Measurements from ENCODE around the gene UGGT2.

The UGGT2 gene

GRCh38 chr13:95814495-95814894 lies 238.7 kb downstream of the UGGT2 start:
- peaks cover 0 to 3% of the 10 kb centered on the region in 2 donors for H3K36me3 ChIP-seq (ENCODE audit: control insufficient read depth in 1 of 2, insufficient read depth in 2 of 2, low read length in 2 of 2)
- no peak overlapping the region for H3K4me3 ChIP-seq (ENCODE audit: low read depth in 1 of 2, low read length in 2 of 2)
- peaks cover 6 to 7% of the 10 kb centered on the region in 2 donors for H3K9me3 ChIP-seq (ENCODE audit: control insufficient read depth in 1 of 2, low read length in 2 of 2)
- H3K9ac ChIP-seq (ENCODE audit: low read depth in 1 of 2, low read length in 2 of 2) = no peak overlapping the region
- H3K27ac ChIP-seq (ENCODE audit: low read depth, low read length) = no peak overlapping the region
- H3K27me3 ChIP-seq (ENCODE audit: control insufficient read depth in 1 of 2, insufficient read depth in 2 of 2, low read length in 2 of 2) = no peaks in the 10 kb centered on the region
- no peaks in the 10 kb centered on the region for H3K4me1 ChIP-seq (ENCODE audit: control insufficient read depth in 1 of 2, insufficient read depth in 2 of 2, low read length in 2 of 2)

DNA sequence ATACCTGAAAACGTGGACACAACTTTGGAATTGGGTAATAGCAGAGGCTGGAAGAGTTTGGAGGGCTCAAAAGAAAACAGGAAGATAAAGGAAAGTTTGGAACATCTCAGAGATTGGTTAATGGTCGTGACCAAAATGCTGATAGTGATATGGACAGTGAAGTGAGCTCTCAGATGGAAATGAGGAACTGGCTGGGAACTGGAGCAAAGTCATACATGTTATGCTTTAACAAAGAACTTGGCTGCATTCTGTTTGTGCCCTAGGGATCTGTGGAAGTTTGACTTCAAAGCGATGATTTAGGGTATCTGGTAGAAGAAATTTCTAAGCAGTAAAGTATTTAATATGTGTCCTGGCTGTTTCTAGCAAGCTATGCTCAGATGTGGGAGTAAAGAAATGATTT lies 240.1 kb downstream of the UGGT2 start:
- Histone ChIP-seq H3K4me3 (ENCODE audit: low read depth in 1 of 2, low read length in 2 of 2) (no peak overlapping the region), H3K9me3 (ENCODE audit: control insufficient read depth in 1 of 2, low read length in 2 of 2) (peaks cover 7 to 9% of the 10 kb centered on the region in 2 donors), H3K4me1 (ENCODE audit: control insufficient read depth in 1 of 2, insufficient read depth in 2 of 2, low read length in 2 of 2) (no peaks in the 10 kb centered on the region), H3K36me3 (ENCODE audit: control insufficient read depth in 1 of 2, insufficient read depth in 2 of 2, low read length in 2 of 2) (peaks cover 0 to 5% of the 10 kb centered on the region in 2 donors), H3K27ac (ENCODE audit: low read depth, low read length) (no peak overlapping the region), H3K27me3 (ENCODE audit: control insufficient read depth in 1 of 2, insufficient read depth in 2 of 2, low read length in 2 of 2) (no peaks in the 10 kb centered on the region), H3K9ac (ENCODE audit: low read depth in 1 of 2, low read length in 2 of 2) (no peak overlapping the region)

GRCh38 chr13:95809429-95809828 lies 243.8 kb downstream of the UGGT2 start:
- Histone ChIP-seq H3K4me1 (ENCODE audit: control insufficient read depth in 1 of 2, insufficient read depth in 2 of 2, low read length in 2 of 2) (no peaks in the 10 kb centered on the region), H3K9ac (ENCODE audit: low read depth in 1 of 2, low read length in 2 of 2) (no peak overlapping the region), H3K9me3 (ENCODE audit: control insufficient read depth in 1 of 2, low read length in 2 of 2) (peaks cover 12 to 14% of the 10 kb centered on the region in 2 donors), H3K27me3 (ENCODE audit: control insufficient read depth in 1 of 2, insufficient read depth in 2 of 2, low read length in 2 of 2) (no peaks in the 10 kb centered on the region), H3K27ac (ENCODE audit: low read depth, low read length) (no peak overlapping the region), H3K4me3 (ENCODE audit: low read depth in 1 of 2, low read length in 2 of 2) (no peak overlapping the region), H3K36me3 (ENCODE audit: control insufficient read depth in 1 of 2, insufficient read depth in 2 of 2, low read length in 2 of 2) (peaks cover 0 to 5% of the 10 kb centered on the region in 2 donors)

GRCh38 chr13:95805921-95806320 lies 247.3 kb downstream of the UGGT2 start:
- Histone ChIP-seq H3K9ac (ENCODE audit: low read depth in 1 of 2, low read length in 2 of 2) (no peak overlapping the region), H3K27me3 (ENCODE audit: control insufficient read depth in 1 of 2, insufficient read depth in 2 of 2, low read length in 2 of 2) (no peaks in the 10 kb centered on the region), H3K27ac (ENCODE audit: low read depth, low read length) (no peak overlapping the region), H3K9me3 (ENCODE audit: control insufficient read depth in 1 of 2, low read length in 2 of 2) (peaks cover 5 to 9% of the 10 kb centered on the region in 2 donors), H3K4me1 (ENCODE audit: control insufficient read depth in 1 of 2, insufficient read depth in 2 of 2, low read length in 2 of 2) (no peaks in the 10 kb centered on the region), H3K4me3 (ENCODE audit: low read depth in 1 of 2, low read length in 2 of 2) (no peak overlapping the region), H3K36me3 (ENCODE audit: control insufficient read depth in 1 of 2, insufficient read depth in 2 of 2, low read length in 2 of 2) (peaks cover 0 to 3% of the 10 kb centered on the region in 2 donors)

GRCh38 chr13:95801825-95802224 lies 251.4 kb downstream of the UGGT2 start:
- Histone ChIP-seq H3K9me3 (ENCODE audit: control insufficient read depth in 1 of 2, low read length in 2 of 2) (peaks cover 5% of the 10 kb centered on the region in 2 donors), H3K4me1 (ENCODE audit: control insufficient read depth in 1 of 2, insufficient read depth in 2 of 2, low read length in 2 of 2) (no peaks in the 10 kb centered on the region), H3K36me3 (ENCODE audit: control insufficient read depth in 1 of 2, insufficient read depth in 2 of 2, low read length in 2 of 2) (no peaks in the 10 kb centered on the region), H3K9ac (ENCODE audit: low read depth in 1 of 2, low read length in 2 of 2) (no peak overlapping the region), H3K27ac (ENCODE audit: low read depth, low read length) (no peak overlapping the region), H3K27me3 (ENCODE audit: control insufficient read depth in 1 of 2, insufficient read depth in 2 of 2, low read length in 2 of 2) (no peaks in the 10 kb centered on the region), H3K4me3 (ENCODE audit: low read depth in 1 of 2, low read length in 2 of 2) (no peak overlapping the region)

DNA sequence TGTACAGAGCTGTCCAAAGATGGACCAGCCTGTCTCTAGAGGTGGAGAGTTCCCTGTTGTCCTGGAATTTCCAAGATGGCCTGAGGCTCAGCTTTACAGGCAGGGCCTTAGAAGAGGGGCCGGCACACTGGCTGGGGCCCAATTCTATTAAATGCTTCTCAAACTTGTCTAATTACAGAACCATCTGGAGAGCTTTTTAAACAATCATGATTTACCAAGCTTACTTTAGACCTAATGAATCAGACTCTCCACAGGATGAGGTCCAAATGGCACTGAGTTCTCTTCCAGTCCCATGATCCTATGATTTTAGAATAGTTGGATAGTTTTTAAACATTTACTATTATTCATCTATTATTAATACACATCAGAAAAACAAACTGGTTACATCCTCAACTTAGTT lies 252.8 kb downstream of the UGGT2 start:
- Histone ChIP-seq H3K4me1 (ENCODE audit: control insufficient read depth in 1 of 2, insufficient read depth in 2 of 2, low read length in 2 of 2) (no peaks in the 10 kb centered on the region), H3K27me3 (ENCODE audit: control insufficient read depth in 1 of 2, insufficient read depth in 2 of 2, low read length in 2 of 2) (no peaks in the 10 kb centered on the region), H3K36me3 (ENCODE audit: control insufficient read depth in 1 of 2, insufficient read depth in 2 of 2, low read length in 2 of 2) (peaks cover 3 to 4% of the 10 kb centered on the region in 2 donors), H3K9ac (ENCODE audit: low read depth in 1 of 2, low read length in 2 of 2) (no peak overlapping the region), H3K4me3 (ENCODE audit: low read depth in 1 of 2, low read length in 2 of 2) (no peak overlapping the region), H3K9me3 (ENCODE audit: control insufficient read depth in 1 of 2, low read length in 2 of 2) (no peaks in the 10 kb centered on the region), H3K27ac (ENCODE audit: low read depth, low read length) (no peak overlapping the region)

DNA sequence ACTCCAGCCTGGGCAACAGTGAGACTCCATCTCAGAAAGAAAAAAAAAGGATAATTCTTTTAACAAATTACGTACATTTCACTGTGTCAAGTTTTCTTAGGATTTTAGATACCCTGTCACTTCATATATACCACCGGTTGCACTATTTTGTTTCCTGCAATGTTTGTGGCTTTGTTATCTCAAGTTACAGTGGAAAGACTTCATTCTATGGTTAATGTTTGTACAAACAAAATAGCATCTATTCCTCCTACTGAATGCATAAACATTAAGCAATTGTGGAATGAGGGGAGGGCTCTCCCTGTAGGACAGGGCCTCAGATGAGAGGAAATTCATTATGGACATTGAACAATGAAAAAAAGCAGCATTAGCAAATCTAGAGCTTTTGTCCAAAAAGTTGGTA lies 256.2 kb downstream of the UGGT2 start:
- no peak overlapping the region for H3K27ac ChIP-seq (ENCODE audit: low read depth, low read length)
- no peaks in the 10 kb centered on the region for H3K4me1 ChIP-seq (ENCODE audit: control insufficient read depth in 1 of 2, insufficient read depth in 2 of 2, low read length in 2 of 2)
- peaks cover 5 to 13% of the 10 kb centered on the region in 2 donors for H3K36me3 ChIP-seq (ENCODE audit: control insufficient read depth in 1 of 2, insufficient read depth in 2 of 2, low read length in 2 of 2)
- H3K9me3 ChIP-seq (ENCODE audit: control insufficient read depth in 1 of 2, low read length in 2 of 2) = no peaks in the 10 kb centered on the region
- H3K9ac ChIP-seq (ENCODE audit: low read depth in 1 of 2, low read length in 2 of 2) = no peak overlapping the region
- no peaks in the 10 kb centered on the region for H3K27me3 ChIP-seq (ENCODE audit: control insufficient read depth in 1 of 2, insufficient read depth in 2 of 2, low read length in 2 of 2)
- H3K4me3 ChIP-seq (ENCODE audit: low read depth in 1 of 2, low read length in 2 of 2) = no peak overlapping the region

GRCh38 chr13:95793781-95794180 lies 259.4 kb downstream of the UGGT2 start:
- Histone ChIP-seq H3K4me3 (ENCODE audit: low read depth in 1 of 2, low read length in 2 of 2) (no peak overlapping the region), H3K27ac (ENCODE audit: low read depth, low read length) (no peak overlapping the region), H3K9ac (ENCODE audit: low read depth in 1 of 2, low read length in 2 of 2) (no peak overlapping the region), H3K9me3 (ENCODE audit: control insufficient read depth in 1 of 2, low read length in 2 of 2) (no peaks in the 10 kb centered on the region), H3K4me1 (ENCODE audit: control insufficient read depth in 1 of 2, insufficient read depth in 2 of 2, low read length in 2 of 2) (no peaks in the 10 kb centered on the region), H3K27me3 (ENCODE audit: control insufficient read depth in 1 of 2, insufficient read depth in 2 of 2, low read length in 2 of 2) (no peaks in the 10 kb centered on the region), H3K36me3 (ENCODE audit: control insufficient read depth in 1 of 2, insufficient read depth in 2 of 2, low read length in 2 of 2) (peaks cover 17 to 40% of the 10 kb centered on the region in 2 donors)

- Histone ChIP-seq H3K4me1 (ENCODE audit: control insufficient read depth in 1 of 2, insufficient read depth in 2 of 2, low read length in 2 of 2) (no peaks in the 10 kb centered on the region), H3K9ac (ENCODE audit: low read depth in 1 of 2, low read length in 2 of 2) (no peak overlapping the region), H3K4me3 (ENCODE audit: low read depth in 1 of 2, low read length in 2 of 2) (no peak overlapping the region), H3K27ac (ENCODE audit: low read depth, low read length) (no peak overlapping the region), H3K27me3 (ENCODE audit: control insufficient read depth in 1 of 2, insufficient read depth in 2 of 2, low read length in 2 of 2) (no peaks in the 10 kb centered on the region), H3K9me3 (ENCODE audit: control insufficient read depth in 1 of 2, low read length in 2 of 2) (no peaks in the 10 kb centered on the region), H3K36me3 (ENCODE audit: control insufficient read depth in 1 of 2, insufficient read depth in 2 of 2, low read length in 2 of 2) (peaks cover 24 to 47% of the 10 kb centered on the region in 2 donors)
These were observed 260.1 kb downstream of the UGGT2 start for GRCh38 chr13:95793018-95793555.

GRCh38 chr13:95791084-95791722 lies 262.0 kb downstream of the UGGT2 start:
- Histone ChIP-seq H3K4me1 (ENCODE audit: control insufficient read depth in 1 of 2, insufficient read depth in 2 of 2, low read length in 2 of 2) (no peaks in the 10 kb centered on the region), H3K9ac (ENCODE audit: low read depth in 1 of 2, low read length in 2 of 2) (no peak overlapping the region), H3K27ac (ENCODE audit: low read depth, low read length) (no peak overlapping the region), H3K9me3 (ENCODE audit: control insufficient read depth in 1 of 2, low read length in 2 of 2) (no peaks in the 10 kb centered on the region), H3K4me3 (ENCODE audit: low read depth in 1 of 2, low read length in 2 of 2) (no peak overlapping the region), H3K27me3 (ENCODE audit: control insufficient read depth in 1 of 2, insufficient read depth in 2 of 2, low read length in 2 of 2) (no peaks in the 10 kb centered on the region), H3K36me3 (ENCODE audit: control insufficient read depth in 1 of 2, insufficient read depth in 2 of 2, low read length in 2 of 2) (peaks cover 25 to 60% of the 10 kb centered on the region in 2 donors)

Data from duodenal mucosa (tissue), 2 donors.